Keratinocyte (primary cell): ENCODE results near the gene CD4.

ENCODE experiments used
- CTCF ChIP-seq, 3 experiments: IDR thresholded peaks in 1 of 3; conservative IDR thresholded peaks in 1 of 3; optimal IDR thresholded peaks in 1 of 3; 2 replicates in 2 of 3; 3 replicates in 1 of 3; pipeline versions ENCODE3 to v1.5.1; 2011; ENCODE audit warnings: low read length in 3 of 3, mild to moderate bottlenecking in 3 of 3, moderate library complexity in 2 of 3, control low read depth in 1 of 3, inconsistent platforms in 1 of 3; ENCODE audit not compliant: insufficient read depth in 2 of 3; ENCODE audit errors: extremely low read depth in 1 of 3
- EZH2 ChIP-seq: IDR thresholded peaks from one replicate; pipeline ENCODE4 v1.6.1; 2012; ENCODE audit warnings: inconsistent platforms, mild to moderate bottlenecking, low read length, moderate library complexity

GRCh38 chr12:6765634-6766581 is 23.4 kb upstream of the CD4 start, which contains the start of gene PTMS:
- TF ChIP-seq CTCF (optimal IDR thresholded peaks at IDR 0.05 in 1 of 3, IDR thresholded peaks at IDR 0.05 in 1 of 3, conservative IDR thresholded peaks at IDR 0.05 in 1 of 3; ENCODE audit: extremely low read depth in 1 of 3, insufficient read depth in 2 of 3, low read length in 3 of 3) (no peak), EZH2 (no peak)
